IMR-90 (cell line): ENCODE measurements around the gene VN1R2. TPM values are rescaled to one million over a fixed set of nuclear protein-coding genes. Genes with fewer than 3 reads are reported as not detected.

ENCODE experiments used
- ATAC-seq: fragments of 200-7000 bp; cut with Tn5 transposase; 2 replicates; pipeline ENCODE4 v1.9.1; 2020; ENCODE audit warnings: low read depth, mild to moderate bottlenecking, moderate library complexity
- BruUV-seq: library from RNA; stranded (reverse); fragments of 400-500 nt; replicated peaks from 2 replicates; lab custom pipeline; 2021; lab: Mats Ljungman, UMichigan
- CTCF ChIA-PET: fragments of 300-600 bp; formaldehyde crosslinking; extraction: SDS; loops from one replicate; lab custom pipeline; 2021; ENCODE audit warnings: antibody characterized with exemption; lab: Yijun Ruan, JAX
- POLR2A ChIA-PET: fragments of 300-600 bp; sonication (Branson Sonifier 250); formaldehyde crosslinking; loops from one replicate; lab custom pipeline; 2022; ENCODE audit warnings: antibody characterized with exemption; ENCODE audit not compliant: unreplicated experiment; lab: Charles Lee
- DNase-seq: peaks from one replicate; pipeline ENCODE4 v3.0.0; 2013
- H2AFZ ChIP-seq: replicated peaks from 2 replicates; pipeline ENCODE3; 2013; ENCODE audit warnings: low read length, mild to moderate bottlenecking; ENCODE audit not compliant: poor library complexity
- H2AK5ac ChIP-seq: 2 replicates; pipeline ENCODE4 v1.6.1; 2013; ENCODE audit warnings: low read depth, low read length, inconsistent platforms
- H2AK9ac ChIP-seq: replicated peaks from 2 replicates; pipeline ENCODE3; 2013; ENCODE audit warnings: mild to moderate bottlenecking, low read depth, low read length, moderate library complexity; ENCODE audit not compliant: poor library complexity
- H2BK120ac ChIP-seq: 2 replicates; pipeline ENCODE4 v1.6.1; 2013; ENCODE audit warnings: low read depth, low read length, inconsistent platforms
- H2BK15ac ChIP-seq: 3 replicates; pipeline ENCODE4 v1.6.1; 2013; ENCODE audit warnings: low read depth, low read length, inconsistent platforms
- H2BK20ac ChIP-seq: 2 replicates; pipeline ENCODE4 v1.6.1; 2013; ENCODE audit warnings: low read depth, mild to moderate bottlenecking, inconsistent platforms, low read length, moderate library complexity
- H2BK5ac ChIP-seq: 2 replicates; pipeline ENCODE4 v1.6.1; 2013; ENCODE audit warnings: mild to moderate bottlenecking, low read depth, low read length, inconsistent platforms; ENCODE audit not compliant: poor library complexity, severe bottlenecking
- H3K14ac ChIP-seq: replicated peaks from 2 replicates; pipeline ENCODE4 v1.6.1; 2013; ENCODE audit warnings: low read depth, low read length, inconsistent platforms
- H3K18ac ChIP-seq: 2 replicates; pipeline ENCODE4 v1.6.1; 2013; ENCODE audit warnings: low read depth, low read length, control low read depth
- H3K23ac ChIP-seq: 2 replicates; pipeline ENCODE4 v1.6.1; 2013; ENCODE audit warnings: low read depth, low read length, inconsistent platforms
- H3K27ac ChIP-seq: 2 replicates; pipeline ENCODE4 v1.5.1; 2013; ENCODE audit warnings: mild to moderate bottlenecking, control low read depth, low read length; ENCODE audit not compliant: insufficient read depth
- H3K27me3 ChIP-seq: 2 replicates; pipeline ENCODE4 v1.6.1; 2013; ENCODE audit warnings: low read length; ENCODE audit not compliant: control insufficient read depth, insufficient read depth
- H3K36me3 ChIP-seq: 2 replicates; pipeline ENCODE4 v1.6.1; 2013; ENCODE audit warnings: low read length, mixed read lengths; ENCODE audit not compliant: control insufficient read depth, insufficient read depth
- H3K4ac ChIP-seq: 2 replicates; pipeline ENCODE4 v1.6.1; 2013; ENCODE audit warnings: low read depth, low read length, inconsistent platforms
- H3K4me1 ChIP-seq: 2 replicates; pipeline ENCODE4 v1.6.1; 2013; ENCODE audit warnings: low read length, mixed read lengths; ENCODE audit not compliant: control insufficient read depth, insufficient read depth
- H3K4me2 ChIP-seq: 2 replicates; pipeline ENCODE4 v1.6.1; 2013; ENCODE audit warnings: low read depth, mild to moderate bottlenecking, control low read depth, low read length, moderate library complexity
- H3K4me3 ChIP-seq: 2 replicates; pipeline ENCODE4 v1.5.1; 2013; ENCODE audit warnings: low read depth, mild to moderate bottlenecking, control low read depth, low read length, moderate library complexity; ENCODE audit not compliant: insufficient read depth
- H3K56ac ChIP-seq: 2 replicates; pipeline ENCODE4 v1.6.1; 2013; ENCODE audit warnings: low read length, inconsistent platforms; ENCODE audit not compliant: insufficient read depth; ENCODE audit errors: extremely low read depth
- H3K79me1 ChIP-seq, 2 experiments: 2 replicates each; pipeline ENCODE4 v1.6.1; 2013; ENCODE audit warnings: low read length in 2 of 2, inconsistent platforms in 1 of 2, low read depth in 1 of 2
- H3K9ac ChIP-seq: 2 replicates; pipeline ENCODE4 v1.6.1; 2013; ENCODE audit warnings: low read depth, low read length, control low read depth
- H3K9me1 ChIP-seq: 2 replicates; pipeline ENCODE4 v1.6.1; 2013; ENCODE audit warnings: low read length, inconsistent platforms; ENCODE audit not compliant: insufficient read depth
- H3K9me3 ChIP-seq: 2 replicates; pipeline ENCODE4 v1.6.1; 2013; ENCODE audit warnings: low read length; ENCODE audit not compliant: control insufficient read depth, insufficient read depth
- H4K20me1 ChIP-seq: 2 replicates; pipeline ENCODE4 v1.6.1; 2013; ENCODE audit warnings: low read length, inconsistent platforms; ENCODE audit not compliant: insufficient read depth
- H4K5ac ChIP-seq: 2 replicates; pipeline ENCODE4 v1.6.1; 2013; ENCODE audit warnings: mild to moderate bottlenecking, low read depth, low read length, control low read depth
- H4K8ac ChIP-seq, 2 experiments: 2 replicates each; pipeline ENCODE4 v1.6.1; 2013; ENCODE audit warnings: low read depth in 2 of 2, low read length in 2 of 2, control low read depth in 1 of 2, inconsistent platforms in 1 of 2
- H4K91ac ChIP-seq: 2 replicates; pipeline ENCODE4 v1.6.1; 2013; ENCODE audit warnings: low read depth, low read length, inconsistent platforms; ENCODE audit not compliant: insufficient read depth
- BHLHE40 ChIP-seq: fragments of 150-350 bp; IDR thresholded peaks from 2 replicates; pipeline ENCODE4 v1.6.1; 2016; ENCODE audit warnings: mild to moderate bottlenecking, low read depth, low read length
- CEBPB ChIP-seq: IDR thresholded peaks from 2 replicates; pipeline ENCODE4 v1.6.1; 2012; ENCODE audit warnings: low read depth, low read length, improper control_type of control experiment
- CHD1 ChIP-seq: IDR thresholded peaks from 2 replicates; pipeline ENCODE4 v1.6.1; 2012; ENCODE audit warnings: low read depth, low read length, improper control_type of control experiment
- MAFK ChIP-seq: IDR thresholded peaks from 2 replicates; pipeline ENCODE4 v1.6.1; 2012; ENCODE audit warnings: low read depth, low read length, improper control_type of control experiment
- MAZ ChIP-seq: IDR thresholded peaks from 2 replicates; pipeline ENCODE4 v1.6.1; 2012; ENCODE audit warnings: low read depth, mild to moderate bottlenecking, low read length, improper control_type of control experiment, moderate library complexity, borderline replicate concordance
- MXI1 ChIP-seq: IDR thresholded peaks from 2 replicates; pipeline ENCODE4 v1.6.1; 2012; ENCODE audit warnings: low read depth, mild to moderate bottlenecking, low read length, moderate library complexity, borderline replicate concordance
- NFE2L2 ChIP-seq: fragments of 150-350 bp; IDR thresholded peaks from 2 replicates; pipeline ENCODE4 v1.6.1; 2016; ENCODE audit warnings: low read depth, mild to moderate bottlenecking, low read length
- POLR2A ChIP-seq: IDR thresholded peaks from 2 replicates; pipeline ENCODE4 v1.6.1; 2012; ENCODE audit warnings: mild to moderate bottlenecking, low read depth, low read length
- RAD21 ChIP-seq: IDR thresholded peaks from 2 replicates; pipeline ENCODE4 v1.6.1; 2012; ENCODE audit warnings: low read length, improper control_type of control experiment
- RCOR1 ChIP-seq: IDR thresholded peaks from 2 replicates; pipeline ENCODE4 v1.6.1; 2012; ENCODE audit warnings: mild to moderate bottlenecking, low read length, improper control_type of control experiment; ENCODE audit not compliant: insufficient replicate concordance
- RFX5 ChIP-seq: IDR thresholded peaks from 2 replicates; pipeline ENCODE4 v1.8.0; 2012; ENCODE audit warnings: low read depth, mild to moderate bottlenecking, low read length, moderate library complexity
- SMC3 ChIP-seq: fragments of 150-350 bp; IDR thresholded peaks from 2 replicates; pipeline ENCODE4 v1.6.1; 2016; ENCODE audit warnings: low read depth, mild to moderate bottlenecking, antibody characterized with exemption, low read length, moderate library complexity
- whole genome bisulfite sequencing, 2 experiments: methylation state at CpG; one replicate each; pipeline versions ENCODE4 v1.1.5 to v1.1.7; 2013; ENCODE audit warnings: missing lambda C conversion rate in 2 of 2; ENCODE audit not compliant: insufficient read length in 1 of 2; ENCODE audit errors: extremely low coverage in 2 of 2; 5-methylcytosine and 5-hydroxymethylcytosine counted together
- dilution Hi-C: fragments of 300-500 bp; cut with HindIII; formaldehyde crosslinking; loops from one replicate; pipeline ENCODE4 v1.14.3; 2018; ENCODE audit warnings: low sequenced_read_pairs; ENCODE audit not compliant: unreplicated experiment
- in situ Hi-C: fragments of 300-500 bp; cut with MboI; formaldehyde crosslinking; loops from 3 replicates; pipeline ENCODE4 v1.14.3; 2019; ENCODE audit warnings: low sequenced_read_pairs, inconsistent platforms, mixed read lengths
- intact Hi-C: fragments of 100-400 bp; cut with micrococcal nuclease; formaldehyde crosslinking; loops from 2 replicates; pipeline ENCODE4 v1.10.0; 2022
- polyA plus RNA-seq, 3 experiments: library from polyadenylated mRNA; depleted of rRNA; stranded (reverse); fragments of >200 nt; gene quantifications; 2 replicates each; pipeline ENCODE4 v1.2.3, GENCODE V29; 2012; ENCODE audit warnings: low replicate concordance in 1 of 3
- total RNA-seq: library from RNA; depleted of rRNA; stranded (reverse); fragments of >200 nt; gene quantifications from 2 replicates; pipeline ENCODE4 v1.2.3, GENCODE V29; 2012
- TF ChIP-seq, protein P1 (sequence below): fragments of 150-350 bp; IDR thresholded peaks from 2 replicates; pipeline ENCODE4 v1.6.1; 2017; ENCODE audit warnings: mild to moderate bottlenecking, antibody characterized with exemption, low read length, low read depth
- TF ChIP-seq, protein P2 (sequence below): conservative IDR thresholded peaks from 2 replicates; pipeline ENCODE4 v1.5.1; 2012; ENCODE audit warnings: mild to moderate bottlenecking, low read depth, low read length, improper control_type of control experiment

VN1R2 gene
- total and polyA plus RNA-seq, 2 of the 4 experiments (the other 2 are of a cell fraction): not detected

DNA sequence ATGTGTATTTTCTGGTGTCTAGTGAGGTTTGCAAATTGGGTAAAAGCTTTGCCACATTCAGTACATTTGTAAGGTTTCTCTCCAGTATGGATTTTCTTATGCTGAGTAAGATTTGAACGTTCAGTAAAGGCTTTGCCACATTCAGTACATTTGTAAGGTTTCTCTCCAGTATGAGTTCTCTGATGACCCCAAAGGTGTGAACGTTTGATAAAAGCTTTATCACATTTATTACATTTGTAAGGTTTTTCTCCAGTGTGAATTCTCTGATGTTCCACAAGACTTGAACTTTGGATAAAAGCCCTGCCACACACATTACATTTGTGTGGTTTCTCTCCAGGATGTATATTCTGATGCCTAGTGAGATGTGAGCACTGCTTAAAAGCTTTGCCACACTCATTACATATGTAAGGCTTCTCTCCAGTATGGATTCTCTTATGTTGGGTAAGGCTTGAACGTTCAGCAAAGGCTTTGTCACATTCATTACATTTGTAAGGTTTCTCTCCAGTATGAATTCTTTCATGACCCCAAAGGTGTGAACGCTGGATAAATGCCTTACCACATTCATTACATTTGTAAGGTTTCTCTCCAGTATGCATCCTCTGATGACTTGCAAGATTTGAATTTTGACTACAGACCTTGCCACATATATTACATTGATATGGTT, 20.8 kb upstream of the VN1R2 start:
- CTCF ChIA-PET: no interaction called here
- no CpG with 5 or more reads among the region's 4 CpGs for WGBS, 2 experiments

More for the DNA sequence above, 20.8 kb upstream of the VN1R2 start:
- Histone ChIP-seq H3K4ac (no peak overlapping the region), H3K18ac (no peak overlapping the region), H4K91ac (no peak overlapping the region), H2AK9ac (no peak overlapping the region), H2BK5ac (no peak overlapping the region), H2BK120ac (no peak overlapping the region), H3K79me1 (no peaks in the 10 kb centered on the region), H3K36me3 (peaks cover 19% of the 10 kb centered on the region), H3K4me3 (no peak overlapping the region), H3K27me3 (no peaks in the 10 kb centered on the region), H2AK5ac (no peak overlapping the region), H4K20me1 (no peaks in the 10 kb centered on the region), H4K5ac (no peak overlapping the region), H3K23ac (no peak overlapping the region), H3K4me1 (no peaks in the 10 kb centered on the region), H3K27ac (no peak overlapping the region), H3K9me3 (peaks cover 51% of the 10 kb centered on the region), H3K4me2 (no peak overlapping the region), H3K9ac (no peak overlapping the region), H3K14ac (no peak overlapping the region), H2AFZ (no peak overlapping the region), H4K8ac (no peak overlapping the region), H3K9me1 (no peaks in the 10 kb centered on the region), H3K56ac (no peak overlapping the region), H2BK20ac (no peak overlapping the region), H2BK15ac (no peak overlapping the region)
- in situ Hi-C loops (no loop called here), dilution Hi-C loops (no loop called here), intact Hi-C loops (no loop called here)
- TF ChIP-seq MAFK (no peak), MXI1 (no peak), NFE2L2 (no peak), RAD21 (no peak), BHLHE40 (no peak), CHD1 (no peak), MAZ (no peak), SMC3 (no peak), CEBPB (no peak), RCOR1 (no peak), RFX5 (no peak), POLR2A (no peak)
- TF ChIP-seq, protein P1, sequence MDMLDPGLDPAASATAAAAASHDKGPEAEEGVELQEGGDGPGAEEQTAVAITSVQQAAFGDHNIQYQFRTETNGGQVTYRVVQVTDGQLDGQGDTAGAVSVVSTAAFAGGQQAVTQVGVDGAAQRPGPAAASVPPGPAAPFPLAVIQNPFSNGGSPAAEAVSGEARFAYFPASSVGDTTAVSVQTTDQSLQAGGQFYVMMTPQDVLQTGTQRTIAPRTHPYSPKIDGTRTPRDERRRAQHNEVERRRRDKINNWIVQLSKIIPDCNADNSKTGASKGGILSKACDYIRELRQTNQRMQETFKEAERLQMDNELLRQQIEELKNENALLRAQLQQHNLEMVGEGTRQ: no peak
- TF ChIP-seq, protein P2, sequence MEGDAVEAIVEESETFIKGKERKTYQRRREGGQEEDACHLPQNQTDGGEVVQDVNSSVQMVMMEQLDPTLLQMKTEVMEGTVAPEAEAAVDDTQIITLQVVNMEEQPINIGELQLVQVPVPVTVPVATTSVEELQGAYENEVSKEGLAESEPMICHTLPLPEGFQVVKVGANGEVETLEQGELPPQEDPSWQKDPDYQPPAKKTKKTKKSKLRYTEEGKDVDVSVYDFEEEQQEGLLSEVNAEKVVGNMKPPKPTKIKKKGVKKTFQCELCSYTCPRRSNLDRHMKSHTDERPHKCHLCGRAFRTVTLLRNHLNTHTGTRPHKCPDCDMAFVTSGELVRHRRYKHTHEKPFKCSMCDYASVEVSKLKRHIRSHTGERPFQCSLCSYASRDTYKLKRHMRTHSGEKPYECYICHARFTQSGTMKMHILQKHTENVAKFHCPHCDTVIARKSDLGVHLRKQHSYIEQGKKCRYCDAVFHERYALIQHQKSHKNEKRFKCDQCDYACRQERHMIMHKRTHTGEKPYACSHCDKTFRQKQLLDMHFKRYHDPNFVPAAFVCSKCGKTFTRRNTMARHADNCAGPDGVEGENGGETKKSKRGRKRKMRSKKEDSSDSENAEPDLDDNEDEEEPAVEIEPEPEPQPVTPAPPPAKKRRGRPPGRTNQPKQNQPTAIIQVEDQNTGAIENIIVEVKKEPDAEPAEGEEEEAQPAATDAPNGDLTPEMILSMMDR: no peak
- ATAC-seq: no peak
- POLR2A ChIA-PET: no interaction called here
- DNase-seq: no peak
- BruUV-seq: no TSS peak
